NCI-H524 treated with DMSO at 0.1 percent for 48 hours (cell line): ENCODE results near the gene FAAH.

ENCODE experiments used
- DNase-seq: peaks from one replicate; lab custom pipeline; 2025; lab: John Stamatoyannopoulos, UW

The FAAH gene

DNA sequence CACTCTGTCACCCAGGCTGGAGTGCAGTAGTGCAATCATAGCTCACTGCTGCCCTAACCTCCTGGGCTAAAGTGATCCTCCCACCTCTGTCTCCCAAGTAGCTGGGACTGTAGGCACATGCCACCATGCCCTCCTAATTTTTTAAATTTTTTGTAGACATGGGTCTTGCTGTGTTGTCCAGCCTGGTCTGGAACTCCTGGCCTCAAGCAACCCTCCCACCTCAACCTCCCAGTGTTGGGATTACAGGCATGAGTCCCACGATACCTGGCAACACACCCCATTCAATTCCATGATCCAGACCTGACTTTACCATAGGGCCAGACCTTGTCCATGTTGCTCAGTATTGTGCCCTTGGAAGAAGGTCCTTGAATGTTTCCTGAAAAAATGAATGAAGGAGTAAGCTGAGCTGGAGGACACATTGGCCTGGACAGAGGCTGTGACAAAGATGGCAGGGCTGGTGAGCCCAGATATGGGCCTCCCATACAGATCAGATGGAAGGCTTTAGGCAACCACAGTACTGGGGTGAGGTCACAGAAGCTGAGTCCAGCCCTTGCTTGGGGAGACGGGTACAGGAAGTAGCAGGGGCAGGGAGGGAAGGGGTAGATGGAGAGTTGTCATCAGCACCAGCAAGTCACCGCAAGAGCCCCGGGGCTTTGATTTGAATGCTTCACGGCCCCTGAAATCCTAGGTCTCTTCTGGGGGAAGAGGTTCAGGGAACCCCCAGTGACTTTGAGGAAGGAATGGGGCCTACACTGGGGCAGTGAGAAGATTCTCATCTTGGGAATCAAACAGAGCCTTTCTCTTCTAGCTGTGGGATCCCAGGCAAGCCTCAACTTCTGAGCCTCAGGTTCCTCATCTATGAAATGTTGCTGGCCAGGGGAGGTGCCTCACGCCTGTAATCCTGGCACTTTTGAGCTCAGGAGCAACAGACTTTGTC, 55.4 kb downstream of the FAAH start:
- no peak for DNase-seq

DNA sequence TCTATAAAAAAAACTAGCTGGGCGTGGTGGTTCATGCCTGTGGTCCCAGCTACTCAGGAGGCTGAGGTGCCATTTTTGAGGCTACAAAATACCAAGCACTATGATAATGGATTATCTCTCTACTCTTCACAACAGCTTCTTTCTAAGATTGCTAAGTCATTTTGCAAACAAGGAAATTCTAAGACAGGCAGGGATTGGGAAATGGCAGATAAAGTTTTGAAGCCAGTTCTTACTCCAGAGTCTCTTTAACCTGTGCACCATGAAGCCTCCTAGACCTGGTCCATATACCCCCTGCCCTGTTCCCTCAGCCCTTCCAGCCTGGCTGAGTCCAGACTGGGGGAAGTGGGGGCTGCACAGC, 56.0 kb downstream of the FAAH start:
- no peak for DNase-seq

DNA sequence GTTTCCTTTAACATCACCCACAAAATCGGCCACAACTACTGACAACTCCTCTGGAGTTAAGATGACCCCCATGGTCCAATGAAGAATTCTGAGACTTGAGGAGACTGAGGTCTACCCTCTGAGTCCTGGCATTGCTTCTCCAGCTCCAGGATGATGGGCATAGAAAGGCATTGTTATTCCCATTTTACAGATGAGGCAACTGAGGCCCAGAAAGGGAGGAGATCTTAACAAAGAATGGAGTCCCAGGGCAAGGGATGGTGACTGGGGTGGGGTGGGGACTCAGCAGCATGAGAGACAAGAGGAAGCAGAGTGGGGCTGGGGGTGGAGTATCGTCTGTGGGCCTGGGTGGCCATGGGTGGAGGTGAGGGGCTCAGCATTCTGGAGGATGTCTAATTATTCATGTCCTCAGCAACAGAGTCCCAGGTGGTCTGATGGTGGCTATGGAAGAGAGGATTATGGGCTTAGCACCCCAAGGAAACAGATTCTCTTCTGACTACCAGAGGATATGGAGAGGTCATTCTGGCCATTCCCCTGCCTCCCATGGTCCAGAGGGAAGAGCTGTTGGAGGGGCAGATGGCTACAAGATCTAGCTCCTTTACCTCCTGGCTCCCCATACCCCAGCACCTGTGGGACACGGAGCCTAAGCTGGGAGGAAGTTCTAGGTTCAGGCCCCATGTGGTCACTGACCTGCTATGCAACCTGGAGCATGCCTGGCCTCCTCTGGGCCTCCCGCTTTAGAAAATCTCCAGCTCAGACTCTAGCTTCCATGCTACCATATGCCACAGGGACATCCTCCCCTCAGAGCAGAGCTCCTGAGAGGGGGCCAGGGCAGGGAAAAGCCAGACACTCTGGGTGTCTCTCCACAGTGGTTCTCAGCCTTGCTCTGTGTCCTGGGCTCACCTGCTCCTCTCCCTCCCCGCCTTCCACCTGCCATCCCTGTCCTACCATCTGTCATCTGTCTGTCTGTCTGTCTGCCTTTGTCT, 58.1 kb downstream of the FAAH start:
- DNase-seq = no peak

DNA sequence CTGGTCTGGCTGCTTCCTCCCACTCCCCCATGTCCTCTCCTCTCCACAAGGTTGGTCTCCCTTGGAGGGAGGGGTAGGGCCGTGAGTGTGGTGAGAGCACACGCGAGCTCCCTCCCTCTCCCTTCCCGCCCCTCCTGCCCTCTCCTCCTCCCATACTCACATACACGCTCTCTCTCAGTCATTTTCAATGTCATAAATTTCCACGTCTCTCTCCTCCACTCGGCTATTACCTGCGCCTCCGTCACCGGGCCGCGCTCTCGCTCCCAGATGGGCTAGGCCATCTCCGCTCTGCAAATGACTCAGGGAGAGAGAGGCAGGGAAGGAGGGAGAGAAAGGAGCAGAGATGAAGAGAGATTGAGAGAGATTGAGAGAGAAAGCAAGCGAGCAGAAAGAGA, 58.8 kb downstream of the FAAH start:
- DNase-seq = no peak

DNA sequence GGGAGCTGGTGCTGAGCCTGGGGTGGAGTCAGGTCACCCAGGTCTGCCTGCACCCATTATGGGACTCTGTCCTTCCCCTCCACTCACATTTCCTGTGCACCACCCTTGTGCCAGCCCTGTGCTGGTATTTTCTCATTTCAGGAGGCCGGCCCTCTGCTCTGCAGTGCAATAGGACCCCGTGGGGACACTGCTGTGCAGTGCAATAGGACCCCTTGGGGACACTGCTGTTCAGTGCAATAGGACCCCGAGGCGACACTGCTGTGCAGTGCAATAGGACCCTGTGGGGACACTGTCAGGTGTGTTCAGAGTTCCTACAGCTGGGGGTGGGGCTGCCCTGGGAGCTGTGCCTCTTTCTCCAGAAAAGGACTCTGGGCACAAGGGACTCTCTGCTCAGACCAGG, 59.3 kb downstream of the FAAH start:
- no peak for DNase-seq

DNA sequence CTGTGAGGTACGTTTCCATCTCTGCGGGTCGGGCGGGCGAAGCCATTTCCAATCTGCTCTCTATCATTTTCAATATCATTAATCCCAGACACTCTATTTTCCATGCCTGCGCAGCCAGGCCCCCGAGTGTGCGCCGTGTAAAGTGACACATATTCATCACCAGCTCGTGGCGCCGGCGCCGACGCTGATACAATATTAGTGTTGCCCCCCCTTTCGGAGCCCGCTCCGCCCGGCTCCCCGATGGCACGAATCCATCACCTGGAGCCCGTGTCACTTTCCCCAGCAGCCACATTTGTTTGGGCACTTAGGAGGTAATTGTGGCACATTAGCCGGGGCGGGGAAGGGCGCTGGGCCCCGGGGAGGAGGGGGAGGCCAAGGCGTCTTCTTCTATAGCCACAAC, 61.8 kb downstream of the FAAH start:
- no peak for DNase-seq

DNA sequence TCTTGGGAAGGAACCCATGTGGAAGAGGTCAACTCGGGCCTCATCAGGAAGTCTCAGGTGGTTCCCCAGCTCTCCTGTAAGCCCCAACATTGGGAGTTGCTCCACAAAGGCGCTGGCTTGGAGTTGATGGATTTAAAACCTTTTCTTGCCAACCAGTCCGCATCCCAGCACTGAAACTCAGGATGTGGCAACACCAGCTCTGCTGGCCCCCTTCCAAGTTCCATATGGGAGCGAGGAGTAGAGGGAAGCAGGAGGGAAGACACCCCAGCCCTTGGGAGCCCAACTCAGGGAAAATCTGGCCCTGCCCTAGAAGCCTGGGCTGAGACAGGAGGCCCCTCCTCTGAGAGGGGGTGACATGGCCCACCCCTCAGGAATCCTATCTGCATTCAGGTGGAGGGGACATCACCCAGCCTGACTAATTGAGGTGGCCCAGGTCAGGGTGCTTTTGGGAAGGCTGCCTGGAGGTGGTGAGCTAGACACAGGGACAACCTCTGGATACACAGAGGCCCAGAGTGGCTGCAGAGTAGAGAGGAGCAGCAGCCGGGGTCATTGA, 62.4 kb downstream of the FAAH start:
- no peak for DNase-seq

DNA sequence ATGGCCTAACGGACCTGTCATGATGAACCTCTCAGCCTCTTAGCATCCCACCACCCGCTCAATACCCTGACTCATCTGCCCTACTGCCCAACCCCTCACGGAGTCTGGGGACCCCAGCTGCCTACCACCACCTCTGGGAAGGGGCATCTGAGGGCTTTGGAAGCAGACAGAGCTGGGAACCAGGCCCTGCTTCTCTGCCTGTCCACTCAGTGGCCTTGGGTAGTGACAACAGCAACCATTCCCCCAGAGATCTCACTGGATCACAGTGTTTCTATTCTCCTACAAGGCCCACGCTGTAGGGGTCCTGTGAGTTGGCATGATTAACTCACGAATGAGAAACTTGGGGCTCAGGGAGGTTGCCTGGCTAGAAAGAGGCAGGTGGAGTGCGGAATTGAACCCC, 63.1 kb downstream of the FAAH start:
- no peak for DNase-seq

DNA sequence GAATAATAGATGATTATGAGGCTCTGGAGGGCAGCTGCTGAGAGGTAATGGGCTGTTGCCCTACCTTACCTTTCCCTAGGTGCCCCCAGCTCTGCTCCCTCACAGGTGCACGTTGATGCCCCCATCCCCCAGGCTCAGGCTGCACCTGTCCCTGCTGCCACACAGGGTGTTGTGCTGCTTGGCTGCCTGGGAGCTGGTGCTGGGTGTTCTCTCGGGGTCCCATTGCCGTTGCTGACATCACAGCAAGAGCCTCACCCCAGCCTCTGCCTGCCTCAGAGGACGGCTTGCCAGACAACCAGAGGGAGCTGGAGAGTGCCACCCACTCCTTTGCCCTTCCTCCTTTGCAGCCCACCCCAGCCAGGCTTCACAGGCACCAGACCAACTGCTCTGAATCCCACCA, 64.1 kb downstream of the FAAH start:
- DNase-seq = no peak

DNA sequence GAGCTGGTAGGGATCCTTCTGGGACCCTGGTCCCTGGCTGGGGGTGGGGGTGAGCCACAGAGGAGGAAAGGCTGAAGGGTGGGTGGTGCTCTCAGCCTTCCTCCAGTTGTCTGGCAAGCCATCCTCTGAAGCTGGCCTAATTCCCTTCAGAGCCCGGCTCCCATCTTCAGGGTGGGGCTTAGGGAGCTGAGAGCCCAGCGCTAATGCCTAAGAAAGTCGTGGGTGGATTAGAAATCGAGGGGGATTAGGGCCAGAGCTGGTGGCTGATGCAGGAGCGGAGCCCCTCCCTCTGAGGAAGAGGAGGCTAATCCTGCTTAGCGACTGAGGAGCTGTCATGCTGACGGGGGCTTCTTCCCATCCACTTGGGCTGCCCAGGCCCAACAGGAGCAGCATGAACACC, 64.7 kb downstream of the FAAH start:
- peak; percentile 59 for DNase-seq

DNA sequence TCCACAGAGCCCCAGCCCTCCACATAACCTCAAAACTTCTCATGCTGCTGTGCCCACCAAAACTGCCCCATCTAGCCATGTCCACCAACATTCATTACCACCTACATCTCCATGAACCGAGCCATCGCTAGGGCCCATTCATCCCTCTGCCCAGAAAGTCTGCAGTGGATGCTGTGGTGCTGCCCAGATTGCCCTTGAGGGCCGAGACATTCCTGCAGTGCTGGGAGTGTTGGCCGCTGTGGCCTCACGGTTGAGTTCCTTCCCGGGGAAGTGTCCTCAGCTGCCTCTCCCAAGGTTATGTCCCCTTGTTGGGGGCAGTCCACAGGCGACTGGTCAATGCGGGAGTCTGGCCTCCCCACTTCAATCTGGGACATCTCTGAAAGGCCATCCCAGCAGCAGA, 65.2 kb downstream of the FAAH start:
- DNase-seq = no peak

DNA sequence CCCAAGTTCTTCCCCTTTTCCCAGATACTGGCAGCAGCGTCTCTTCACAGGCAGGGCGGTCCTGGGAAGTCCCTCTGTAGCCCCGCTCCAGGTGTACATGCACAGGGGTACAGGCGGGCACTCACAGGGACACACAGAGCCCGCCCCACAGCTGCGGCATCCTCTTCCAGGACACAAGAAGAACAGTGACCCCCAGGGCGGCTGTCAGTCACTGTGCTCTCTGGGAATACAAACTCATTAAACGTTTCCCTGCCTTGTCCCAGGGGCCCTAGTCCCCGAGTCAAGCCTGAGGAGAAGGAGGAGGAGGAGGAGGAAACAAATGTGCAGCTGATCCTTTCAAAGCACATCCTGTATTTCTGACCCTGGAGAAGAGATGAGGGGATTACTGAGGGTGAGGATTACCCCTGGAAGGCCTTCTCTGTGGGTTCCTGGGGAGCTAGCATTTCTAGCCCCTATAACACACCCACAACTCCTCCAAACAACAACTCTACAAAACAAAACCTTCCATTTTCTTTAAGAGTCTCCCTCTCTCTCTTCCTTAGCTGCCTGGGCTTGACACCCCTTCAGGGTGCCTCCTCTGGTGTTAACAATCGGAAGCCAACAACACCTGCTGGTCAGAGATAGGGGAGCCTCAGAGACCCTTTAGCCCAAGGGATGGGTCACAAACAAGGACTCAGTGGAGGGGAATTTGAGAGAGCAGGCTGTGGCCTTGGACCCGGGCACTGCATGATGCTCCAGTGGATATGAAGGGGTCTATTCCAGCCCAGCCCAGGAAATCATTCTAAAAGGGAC, 67.1 kb downstream of the FAAH start:
- DNase-seq = no peak

DNA sequence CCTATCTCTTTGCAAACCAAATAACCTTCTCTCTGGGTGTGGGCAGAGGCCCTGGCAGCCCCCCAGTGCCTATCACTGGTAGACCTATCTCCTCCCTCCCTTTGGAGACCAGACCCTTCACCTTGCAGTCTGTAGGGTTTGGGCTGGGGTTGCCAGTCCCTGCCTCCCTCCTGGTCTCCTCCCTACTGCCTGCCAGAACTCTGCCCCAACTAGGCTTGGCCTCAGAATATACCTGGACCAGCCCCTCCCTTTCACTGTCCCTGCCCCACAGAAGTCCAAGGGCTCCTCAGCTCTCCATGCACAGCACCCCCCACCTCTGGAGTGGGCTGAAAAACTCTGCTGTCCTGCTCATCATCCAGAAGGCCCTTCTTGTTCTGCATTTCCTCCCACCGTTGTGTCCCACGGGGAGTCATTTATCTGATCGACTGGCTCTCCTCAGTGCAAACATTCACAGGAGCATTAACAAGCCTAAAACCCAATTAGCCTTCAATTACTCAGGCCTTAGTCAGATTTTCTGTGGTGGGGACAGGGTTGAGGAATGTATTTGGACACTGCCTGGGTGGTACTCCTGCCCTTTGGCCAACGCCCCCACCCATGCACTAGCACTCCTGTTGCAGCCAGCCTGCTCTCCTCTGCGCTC, 67.8 kb downstream of the FAAH start:
- DNase-seq = no peak
